Duodenal mucosa (tissue), 2 donors: Measurements from ENCODE around the gene TNS1.

Source experiments
- H3K27ac ChIP-seq: one replicate; pipeline ENCODE4 v1.7.0; 2013; ENCODE audit warnings: low read depth, low read length
- H3K27me3 ChIP-seq, 2 donors: one replicate each; pipeline ENCODE4 v1.7.0; 2013; ENCODE audit warnings: low read length in 2 of 2, control low read depth in 1 of 2; ENCODE audit not compliant: insufficient read depth in 2 of 2, control insufficient read depth in 1 of 2
- H3K36me3 ChIP-seq, 2 donors: one replicate each; pipeline ENCODE4 v1.7.0; 2013; ENCODE audit warnings: low read length in 2 of 2, control low read depth in 1 of 2; ENCODE audit not compliant: insufficient read depth in 2 of 2, control insufficient read depth in 1 of 2
- H3K4me1 ChIP-seq, 2 donors: one replicate each; pipeline ENCODE4 v1.7.0; 2013; ENCODE audit warnings: low read length in 2 of 2, control low read depth in 1 of 2; ENCODE audit not compliant: insufficient read depth in 2 of 2, control insufficient read depth in 1 of 2
- H3K4me3 ChIP-seq, 2 donors: one replicate each; pipeline ENCODE4 v1.7.0; 2013; ENCODE audit warnings: low read length in 2 of 2, low read depth in 1 of 2
- H3K9ac ChIP-seq, 2 donors: one replicate each; pipeline ENCODE4 v1.7.0; 2013; ENCODE audit warnings: low read length in 2 of 2, low read depth in 1 of 2
- H3K9me3 ChIP-seq, 2 donors: one replicate each; pipeline ENCODE4 v1.7.0; 2013; ENCODE audit warnings: low read length in 2 of 2, control low read depth in 1 of 2; ENCODE audit not compliant: control insufficient read depth in 1 of 2

The TNS1 gene

DNA sequence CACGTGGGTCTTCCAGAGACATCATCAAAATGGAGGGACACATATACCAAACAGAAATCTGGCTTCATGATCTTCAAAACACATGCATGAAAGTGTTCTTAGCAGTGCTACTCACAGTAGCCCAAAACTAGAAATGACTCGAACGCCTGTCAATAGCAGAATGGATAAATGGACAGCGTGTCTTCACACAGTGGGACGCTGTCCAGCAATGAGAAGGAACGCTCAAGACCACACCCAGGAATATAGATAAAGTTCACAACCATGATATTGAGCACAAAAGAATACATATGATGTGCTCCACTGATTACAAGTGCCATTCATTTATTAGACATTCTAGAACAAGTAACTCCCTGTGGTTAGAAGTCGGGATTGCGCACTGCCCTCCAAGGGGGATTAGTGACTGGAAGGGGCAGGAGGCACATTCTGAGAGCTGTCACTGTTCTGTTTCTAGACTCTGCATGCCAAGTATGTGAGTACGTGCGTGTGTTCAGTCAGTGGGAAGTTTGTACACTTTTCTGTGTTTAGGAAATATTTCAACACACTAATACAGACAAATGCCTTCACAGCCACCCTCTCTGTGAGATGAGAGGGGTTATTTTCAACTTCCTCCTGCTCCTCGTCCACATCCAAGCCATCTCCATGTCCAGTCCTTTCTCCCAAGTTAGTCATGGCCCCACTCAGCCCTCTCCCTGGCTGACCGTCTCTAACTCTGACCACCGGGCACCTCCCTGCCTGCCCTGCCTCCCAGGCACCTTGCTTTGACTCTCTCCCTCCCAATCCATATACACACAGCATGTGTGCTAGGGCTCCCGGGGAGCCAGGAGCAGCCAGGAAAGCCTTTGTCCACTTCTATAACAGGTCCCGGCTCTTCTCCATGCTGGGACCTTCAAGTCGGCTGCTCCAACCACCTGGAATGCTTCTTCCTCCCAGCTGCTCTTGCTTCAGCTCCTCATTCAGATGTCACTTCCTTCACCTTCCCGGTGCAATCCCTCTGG is 26.9 kb upstream of the TNS1 start:
- H3K9ac ChIP-seq, result no peak overlapping the region
- H3K4me1 ChIP-seq, result no peaks in the 10 kb centered on the region
- H3K27ac ChIP-seq, result no peak overlapping the region

DNA sequence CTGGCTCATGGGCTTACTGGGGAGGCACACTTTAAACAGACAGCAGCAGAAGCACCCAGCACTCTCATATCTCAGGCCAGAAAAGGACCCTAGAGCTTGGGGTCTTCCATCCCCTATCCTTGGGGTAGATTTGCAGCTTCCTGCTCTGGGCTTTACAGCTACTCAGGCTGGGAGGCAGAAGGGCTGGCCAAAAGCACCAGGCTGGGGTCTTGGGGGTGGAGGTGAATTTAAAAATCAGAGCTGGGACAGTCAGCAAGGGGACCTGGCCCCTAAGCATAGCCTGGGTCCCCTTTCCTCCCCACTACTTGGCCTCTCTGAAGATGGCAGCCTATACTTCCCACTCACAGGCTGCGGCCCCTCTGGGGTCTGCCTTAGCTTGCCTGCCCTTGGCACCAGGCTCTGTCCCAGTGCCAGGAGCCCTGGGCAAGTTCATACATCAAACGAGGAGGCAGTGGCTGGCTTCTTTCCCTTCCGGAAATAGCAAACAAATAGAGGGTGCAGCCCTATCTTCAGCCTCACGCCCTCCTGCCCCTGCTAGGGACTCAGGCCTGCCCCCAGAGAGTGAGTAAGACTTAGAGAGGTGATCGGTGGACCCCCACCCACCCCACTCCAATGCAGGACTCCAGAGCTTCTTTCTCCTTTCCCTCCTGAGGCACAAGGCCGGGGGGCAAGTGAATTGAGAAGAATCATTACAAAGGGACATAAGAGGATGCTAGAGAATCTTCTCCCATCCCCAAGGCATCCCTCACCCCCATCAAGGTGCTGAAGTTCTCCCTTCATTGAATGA is 26.0 kb upstream of the TNS1 start:
- H3K36me3 ChIP-seq, result no peaks in the 10 kb centered on the region
- H3K9ac ChIP-seq, result no peak overlapping the region
- H3K4me1 ChIP-seq, result no peaks in the 10 kb centered on the region
- no peaks in the 10 kb centered on the region for H3K9me3 ChIP-seq
- H3K27ac ChIP-seq, result no peak overlapping the region
- H3K27me3 ChIP-seq, result no peaks in the 10 kb centered on the region
- H3K4me3 ChIP-seq, result no peak overlapping the region

More for the DNA sequence above, 26.9 kb upstream of the TNS1 start:
- Histone ChIP-seq H3K36me3 (no peaks in the 10 kb centered on the region), H3K9me3 (no peaks in the 10 kb centered on the region), H3K4me3 (no peak overlapping the region), H3K27me3 (peaks cover 0 to 3% of the 10 kb centered on the region in 2 donors)

DNA sequence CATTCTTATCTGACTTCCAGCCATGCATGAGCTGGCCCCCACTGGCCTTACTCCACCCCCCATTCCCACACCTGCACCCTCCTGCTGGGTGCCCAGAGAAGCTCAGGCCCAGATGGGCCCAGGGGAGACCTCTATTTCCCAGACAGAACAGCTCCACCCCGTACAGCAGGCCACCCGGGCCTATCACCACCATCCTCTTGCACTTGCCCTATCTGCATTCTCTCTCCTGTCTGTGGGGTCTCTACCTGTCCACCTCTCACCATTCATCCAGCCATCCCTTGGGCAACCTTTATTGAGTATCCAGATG is 25.3 kb upstream of the TNS1 start:
- Histone ChIP-seq H3K9me3 (no peaks in the 10 kb centered on the region), H3K36me3 (no peaks in the 10 kb centered on the region), H3K27me3 (no peaks in the 10 kb centered on the region), H3K9ac (no peak overlapping the region), H3K4me3 (no peak overlapping the region), H3K4me1 (no peaks in the 10 kb centered on the region), H3K27ac (no peak overlapping the region)

DNA sequence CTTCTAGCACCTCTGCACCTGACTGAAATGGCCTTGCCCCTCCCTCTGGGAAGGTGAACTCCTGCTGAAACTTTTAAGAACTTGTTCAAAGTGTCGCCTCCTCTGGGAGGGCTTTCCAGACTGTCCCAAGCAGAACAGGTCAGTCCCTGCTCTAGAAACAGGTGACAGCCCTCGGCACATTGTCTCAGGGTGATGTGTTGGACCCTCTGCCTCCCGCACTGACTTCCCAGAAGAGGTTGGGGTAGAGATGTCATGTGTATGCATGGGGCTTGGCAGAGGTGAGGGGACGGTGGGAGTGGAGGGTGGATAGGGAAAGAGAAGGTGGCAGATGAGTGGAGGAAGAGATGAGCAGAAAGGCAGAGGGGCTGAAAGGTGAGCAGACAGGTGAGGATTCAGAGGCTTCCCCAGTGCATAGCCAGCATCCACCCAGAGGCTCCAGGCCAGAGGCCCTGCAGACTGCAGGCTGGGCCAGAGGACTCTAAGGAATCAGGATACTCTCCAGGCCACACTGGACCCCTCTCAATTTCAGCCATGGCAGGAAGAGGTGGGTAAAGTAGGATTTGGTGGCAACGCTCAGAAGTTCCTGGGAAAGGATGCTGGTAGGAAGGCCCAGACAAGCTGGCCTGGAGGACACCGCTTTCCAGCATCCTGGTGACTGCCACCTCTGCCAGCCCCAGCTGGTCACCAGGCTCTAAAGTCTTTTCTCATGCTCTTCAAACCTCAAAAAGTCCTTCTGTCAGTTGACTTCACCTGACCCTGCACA is 24.8 kb upstream of the TNS1 start:
- Histone ChIP-seq H3K9me3 (no peaks in the 10 kb centered on the region), H3K4me1 (no peaks in the 10 kb centered on the region), H3K27ac (no peak overlapping the region), H3K36me3 (no peaks in the 10 kb centered on the region), H3K9ac (no peak overlapping the region), H3K27me3 (no peaks in the 10 kb centered on the region), H3K4me3 (no peak overlapping the region)

DNA sequence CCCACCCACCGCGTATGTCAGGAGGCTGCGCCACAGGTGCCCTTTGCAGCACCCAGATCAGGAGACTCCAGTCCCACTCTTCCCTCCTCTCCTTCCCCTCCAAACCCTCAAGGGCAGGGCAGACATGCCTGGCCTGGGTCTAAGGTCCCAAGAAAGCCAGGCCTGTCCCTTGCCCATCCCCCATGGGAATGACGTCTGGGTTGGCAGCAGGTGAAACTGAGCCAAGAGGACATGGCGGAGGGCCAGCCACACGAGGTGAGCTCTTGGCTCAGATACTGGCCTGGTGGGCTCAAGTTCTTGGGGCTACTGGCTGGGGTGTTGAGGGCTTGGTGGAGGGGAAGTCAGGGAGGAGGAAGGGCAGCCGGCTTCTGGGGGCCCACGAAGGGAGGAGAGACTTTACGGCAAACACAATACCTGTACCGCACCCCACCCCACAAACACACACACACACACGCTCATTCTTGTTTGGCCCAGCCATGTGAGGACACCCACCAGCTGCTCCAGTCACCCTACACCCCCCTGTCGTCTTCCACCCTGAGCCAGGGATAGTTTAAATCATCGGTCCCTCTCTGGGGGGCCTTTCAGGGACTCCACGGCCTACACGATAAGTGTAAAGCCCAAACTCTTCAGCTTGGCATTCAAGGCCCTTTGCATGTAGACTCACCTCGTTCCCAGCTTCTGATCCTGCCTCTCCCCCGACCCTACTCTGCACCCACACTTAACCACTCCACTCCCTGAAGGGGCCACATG is 24.1 kb upstream of the TNS1 start:
- H3K9me3 ChIP-seq, result no peaks in the 10 kb centered on the region
- H3K4me1 ChIP-seq, result no peaks in the 10 kb centered on the region
- no peaks in the 10 kb centered on the region for H3K36me3 ChIP-seq
- no peak overlapping the region for H3K9ac ChIP-seq
- H3K27ac ChIP-seq, result no peak overlapping the region
- H3K4me3 ChIP-seq, result no peak overlapping the region
- H3K27me3 ChIP-seq, result no peaks in the 10 kb centered on the region

DNA sequence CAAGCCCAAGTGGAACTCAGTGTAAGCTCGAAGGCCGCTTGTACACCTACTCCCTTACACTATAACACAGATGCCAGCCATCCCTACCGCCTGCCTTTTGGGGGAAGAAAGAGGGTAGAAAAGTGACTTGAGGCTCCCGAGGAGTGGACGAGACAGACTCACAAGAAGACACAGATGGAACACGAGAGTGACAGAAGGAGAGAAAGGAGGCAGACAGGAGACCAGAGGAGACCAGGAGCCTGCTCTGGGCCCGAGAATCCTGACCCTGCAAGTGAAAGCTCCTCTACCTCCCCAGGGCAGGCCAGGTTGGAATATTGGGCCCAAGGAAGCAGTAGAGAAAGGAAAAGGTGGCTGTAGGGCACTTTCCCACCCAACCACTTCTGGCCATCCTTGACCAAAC is 23.4 kb upstream of the TNS1 start:
- Histone ChIP-seq H3K9ac (no peak overlapping the region), H3K4me3 (no peak overlapping the region), H3K36me3 (no peaks in the 10 kb centered on the region), H3K27ac (no peak overlapping the region), H3K4me1 (no peaks in the 10 kb centered on the region), H3K27me3 (no peaks in the 10 kb centered on the region), H3K9me3 (no peaks in the 10 kb centered on the region)

DNA sequence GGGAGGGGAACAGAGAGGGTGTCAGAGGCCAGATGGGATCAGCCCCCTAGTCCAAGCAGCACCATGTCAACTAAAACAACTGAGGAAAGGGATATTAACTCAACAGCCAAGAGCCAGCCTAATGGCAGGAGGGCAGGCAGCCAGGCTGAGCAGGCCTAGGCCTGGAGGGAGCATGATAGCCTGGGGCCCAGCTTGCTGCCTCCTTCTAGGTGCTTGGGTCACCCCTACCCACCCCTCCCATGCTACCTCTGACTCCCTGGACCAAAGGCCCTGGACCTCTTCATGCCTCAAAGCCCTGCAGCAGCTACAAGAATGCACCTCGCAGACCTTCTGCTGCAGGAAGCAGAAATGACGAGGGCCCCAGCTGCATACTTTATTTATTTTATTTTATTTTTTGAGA is 22.1 kb upstream of the TNS1 start:
- no peak overlapping the region for H3K27ac ChIP-seq
- no peaks in the 10 kb centered on the region for H3K27me3 ChIP-seq
- no peaks in the 10 kb centered on the region for H3K4me1 ChIP-seq

DNA sequence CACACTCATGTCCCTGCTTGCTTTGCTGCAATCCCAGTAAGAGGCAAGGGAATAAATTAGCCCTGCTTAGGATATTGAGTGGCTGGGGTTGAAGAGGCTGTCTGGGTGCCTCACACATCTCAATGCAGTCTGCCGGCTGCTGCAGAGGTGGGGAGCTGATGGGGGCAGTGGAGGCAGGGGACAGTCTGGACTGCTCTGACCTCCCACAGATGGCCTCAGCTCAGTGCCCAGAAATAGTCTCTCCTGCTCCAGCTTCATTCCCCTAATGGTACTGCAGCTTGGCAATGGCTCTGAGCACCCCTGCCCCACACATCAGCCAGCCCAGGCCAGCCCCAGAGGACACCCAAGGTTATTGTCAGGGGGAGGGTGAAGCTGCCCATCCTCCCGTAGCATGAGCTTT is 21.5 kb upstream of the TNS1 start:
- H3K9me3 ChIP-seq, result no peaks in the 10 kb centered on the region
- H3K27ac ChIP-seq, result no peak overlapping the region
- no peak overlapping the region for H3K9ac ChIP-seq
- no peaks in the 10 kb centered on the region for H3K4me1 ChIP-seq
- no peaks in the 10 kb centered on the region for H3K36me3 ChIP-seq
- no peak overlapping the region for H3K4me3 ChIP-seq
- H3K27me3 ChIP-seq, result no peaks in the 10 kb centered on the region

More for the DNA sequence above, 22.1 kb upstream of the TNS1 start:
- no peaks in the 10 kb centered on the region for H3K36me3 ChIP-seq
- no peak overlapping the region for H3K9ac ChIP-seq
- no peak overlapping the region for H3K4me3 ChIP-seq
- H3K9me3 ChIP-seq, result no peaks in the 10 kb centered on the region

DNA sequence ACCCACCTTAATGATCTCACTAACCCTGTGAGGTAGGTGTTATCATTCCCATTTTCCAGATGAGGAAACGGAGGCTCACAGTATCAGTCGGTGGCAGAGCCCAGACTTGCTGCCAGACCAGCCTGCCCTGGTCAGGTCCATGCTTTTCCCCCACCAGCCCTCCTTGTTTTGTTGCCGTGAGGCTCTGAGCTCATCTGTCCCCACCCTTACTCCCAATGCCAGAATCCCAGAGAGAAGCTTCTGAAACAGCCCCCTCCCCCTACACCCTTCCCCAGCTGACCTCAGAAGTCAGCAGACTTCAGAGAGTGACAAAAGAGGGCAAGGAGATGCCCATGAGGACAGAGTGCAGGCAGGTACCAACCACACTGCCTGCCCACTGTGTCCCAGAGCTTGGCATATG is 20.8 kb upstream of the TNS1 start:
- Histone ChIP-seq H3K9me3 (no peaks in the 10 kb centered on the region), H3K36me3 (no peaks in the 10 kb centered on the region), H3K9ac (no peak overlapping the region), H3K4me3 (no peak overlapping the region), H3K27me3 (no peaks in the 10 kb centered on the region), H3K27ac (no peak overlapping the region), H3K4me1 (no peaks in the 10 kb centered on the region)
